Cerebellar nuclear complex (tissue), 1 donor: ENCODE results near the gene RPS6KA5.
"Not testable (repeated sequence)": the region's sequence is repeated elsewhere in the genome, so short reads cannot be mapped to it uniquely, and the experiment has no call there.

Experiments
- DNase-seq, 2 experiments: peaks; one replicate each; lab custom pipeline; 2025; lab: John Stamatoyannopoulos, UW

Gene RPS6KA5

GRCh38 chr14:90939252-90939795, 121.1 kb downstream of the RPS6KA5 start:
- DNase-seq: not testable (repeated sequence)

GRCh38 chr14:90938615-90939014, 121.8 kb downstream of the RPS6KA5 start:
- DNase-seq: no peak

- DNase-seq: no peak
Measured at GRCh38 chr14:90936757-90937440, 123.5 kb downstream of the RPS6KA5 start.

GRCh38 chr14:90924621-90925340, 135.7 kb downstream of the RPS6KA5 start:
- DNase-seq: no peak

GRCh38 chr14:90922141-90922540, 138.3 kb downstream of the RPS6KA5 start:
- DNase-seq: no peak

GRCh38 chr14:90911121-90911520, 149.3 kb downstream of the RPS6KA5 start:
- DNase-seq: no peak

GRCh38 chr14:90907178-90907577, 153.3 kb downstream of the RPS6KA5 start:
- DNase-seq: no peak

GRCh38 chr14:90905531-90905930, 154.9 kb downstream of the RPS6KA5 start:
- DNase-seq: no peak

GRCh38 chr14:90903101-90903500, 157.3 kb downstream of the RPS6KA5 start:
- DNase-seq: peak; percentile 20 to 62

GRCh38 chr14:90900476-90901083, 159.9 kb downstream of the RPS6KA5 start:
- no peak for DNase-seq

- DNase-seq: no peak
Measured at GRCh38 chr14:90897022-90897421, 163.4 kb downstream of the RPS6KA5 start.

- DNase-seq: no peak
Measured at GRCh38 chr14:90894241-90894640, 166.2 kb downstream of the RPS6KA5 start.

- DNase-seq: no peak
Measured at GRCh38 chr14:90893510-90893909, 166.9 kb downstream of the RPS6KA5 start.

- no peak for DNase-seq
Measured at GRCh38 chr14:90892970-90893369, 167.5 kb downstream of the RPS6KA5 start.

- no peak for DNase-seq
Measured at GRCh38 chr14:90891326-90891725, 169.1 kb downstream of the RPS6KA5 start.

- DNase-seq: no peak
Measured at GRCh38 chr14:90890322-90891020, 170.0 kb downstream of the RPS6KA5 start.

- no peak for DNase-seq
Measured at GRCh38 chr14:90886297-90886815, 174.1 kb downstream of the RPS6KA5 start.

- no peak for DNase-seq
Measured at GRCh38 chr14:90883782-90884181, 176.7 kb downstream of the RPS6KA5 start.

GRCh38 chr14:90883197-90883596, 177.2 kb downstream of the RPS6KA5 start:
- DNase-seq: no peak

GRCh38 chr14:90880282-90880681, 180.2 kb downstream of the RPS6KA5 start:
- no peak for DNase-seq

- DNase-seq: no peak
Measured at GRCh38 chr14:90874599-90874998, 185.8 kb downstream of the RPS6KA5 start.
